Measurements from ENCODE around the gene SGCA.

- no peak for TF ChIP-seq CTCF (IDR thresholded peaks at IDR 0.05; ENCODE audit: low read length)
- no peak for TF ChIP-seq EZH2 (IDR thresholded peaks at IDR 0.05; ENCODE audit: borderline replicate concordance, low read length)
Measured at GRCh38 chr17:50166518-50167181, 845 bp downstream of the SGCA start.
